ENCODE measurements around the gene PIP5KL1.

Gene PIP5KL1

DNA sequence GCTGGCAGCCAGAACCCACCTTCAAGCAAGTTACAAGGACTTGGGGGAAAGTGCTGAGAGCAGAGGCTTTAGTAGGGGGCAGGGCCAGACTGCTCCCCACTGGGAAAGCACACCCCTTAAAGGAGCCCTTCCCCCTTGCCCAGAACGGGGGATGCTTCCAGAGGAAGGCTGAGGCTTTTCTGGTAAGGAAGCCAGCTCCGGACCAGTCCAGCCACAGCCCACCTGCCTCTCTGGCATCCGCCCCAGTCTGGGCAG lies 11.3 kb upstream of the PIP5KL1 start:
- Histone ChIP-seq H3K79me2 (ENCODE audit: insufficient read depth, low read length) (no peaks in the 10 kb centered on the region), H3F3A (ENCODE audit: insufficient read depth, low read length) (no peaks in the 10 kb centered on the region), H3K9me2 (ENCODE audit: low read depth, low read length) (no peaks in the 10 kb centered on the region), H3K4me3 (ENCODE audit: low read depth, low read length, poor library complexity, severe bottlenecking) (no peak overlapping the region), H3K27ac (ENCODE audit: low read depth, low read length, poor library complexity, severe bottlenecking) (no peak overlapping the region), H3K4me1 (ENCODE audit: insufficient read depth, low read length, severe bottlenecking) (peaks cover 11% of the 10 kb centered on the region), H3K9ac (ENCODE audit: low read length) (no peak overlapping the region), H3K27me3 (ENCODE audit: insufficient read depth, low read length) (no peaks in the 10 kb centered on the region), H4K20me1 (ENCODE audit: insufficient read depth, low read length) (no peaks in the 10 kb centered on the region), H3K36me3 (ENCODE audit: insufficient read depth, low read length) (peaks cover 66% of the 10 kb centered on the region), H3K4me2 (ENCODE audit: low read length) (no peak overlapping the region), H2AFZ (ENCODE audit: low read length) (no peak overlapping the region), H3K9me3 (ENCODE audit: low read length) (no peaks in the 10 kb centered on the region)
- TF ChIP-seq, protein P1, sequence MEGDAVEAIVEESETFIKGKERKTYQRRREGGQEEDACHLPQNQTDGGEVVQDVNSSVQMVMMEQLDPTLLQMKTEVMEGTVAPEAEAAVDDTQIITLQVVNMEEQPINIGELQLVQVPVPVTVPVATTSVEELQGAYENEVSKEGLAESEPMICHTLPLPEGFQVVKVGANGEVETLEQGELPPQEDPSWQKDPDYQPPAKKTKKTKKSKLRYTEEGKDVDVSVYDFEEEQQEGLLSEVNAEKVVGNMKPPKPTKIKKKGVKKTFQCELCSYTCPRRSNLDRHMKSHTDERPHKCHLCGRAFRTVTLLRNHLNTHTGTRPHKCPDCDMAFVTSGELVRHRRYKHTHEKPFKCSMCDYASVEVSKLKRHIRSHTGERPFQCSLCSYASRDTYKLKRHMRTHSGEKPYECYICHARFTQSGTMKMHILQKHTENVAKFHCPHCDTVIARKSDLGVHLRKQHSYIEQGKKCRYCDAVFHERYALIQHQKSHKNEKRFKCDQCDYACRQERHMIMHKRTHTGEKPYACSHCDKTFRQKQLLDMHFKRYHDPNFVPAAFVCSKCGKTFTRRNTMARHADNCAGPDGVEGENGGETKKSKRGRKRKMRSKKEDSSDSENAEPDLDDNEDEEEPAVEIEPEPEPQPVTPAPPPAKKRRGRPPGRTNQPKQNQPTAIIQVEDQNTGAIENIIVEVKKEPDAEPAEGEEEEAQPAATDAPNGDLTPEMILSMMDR (IDR thresholded peaks at IDR 0.05; ENCODE audit: low read length), result no peak
- no peak for TF ChIP-seq EZH2 (IDR thresholded peaks at IDR 0.05; ENCODE audit: borderline replicate concordance, low read length)

DNA sequence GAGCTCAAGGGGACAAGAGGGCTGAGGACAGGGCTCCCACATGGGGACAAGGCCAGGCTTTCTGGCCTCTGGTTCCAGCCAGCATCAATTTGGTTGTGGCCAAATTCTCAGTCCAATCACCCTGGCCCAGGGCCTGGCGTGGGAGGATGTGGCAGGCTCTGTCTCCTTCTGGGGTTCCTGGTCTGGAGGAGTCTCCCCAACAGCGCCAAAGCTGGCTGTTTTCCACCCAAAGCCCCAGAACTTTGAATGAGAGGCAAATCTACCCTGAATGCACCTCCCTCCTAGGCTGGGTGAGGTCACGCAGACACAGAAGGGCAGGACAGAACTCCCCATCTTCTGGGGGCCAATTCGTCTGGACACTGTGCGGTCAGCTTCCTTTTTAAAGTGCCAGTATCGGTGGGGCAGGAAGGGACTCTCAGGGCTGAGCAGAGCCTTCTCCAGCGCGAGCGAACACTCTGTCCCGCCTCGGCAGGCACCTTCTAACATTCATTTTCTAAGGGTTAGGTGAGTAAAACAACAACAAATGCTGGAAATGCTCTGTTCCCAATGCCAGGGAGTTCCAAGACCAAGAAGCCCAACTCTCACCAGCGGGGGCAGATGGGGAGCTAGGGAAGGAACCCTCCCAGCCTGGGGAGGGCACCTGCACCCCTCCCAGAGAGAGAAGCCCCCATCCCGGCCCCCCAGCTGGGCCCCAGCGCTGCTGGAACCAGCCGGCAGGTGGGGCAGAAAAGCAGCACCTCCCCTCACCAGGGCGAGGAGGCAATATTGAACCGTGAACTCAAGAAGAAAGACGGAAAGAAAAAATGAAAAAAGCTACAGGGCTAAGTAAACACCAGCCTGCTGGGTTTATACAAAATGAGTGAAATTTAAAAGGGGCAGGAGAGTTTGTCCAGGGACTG lies 10.7 kb upstream of the PIP5KL1 start:
- peaks cover 68% of the 10 kb centered on the region for H3K36me3 ChIP-seq (ENCODE audit: insufficient read depth, low read length)

DNA sequence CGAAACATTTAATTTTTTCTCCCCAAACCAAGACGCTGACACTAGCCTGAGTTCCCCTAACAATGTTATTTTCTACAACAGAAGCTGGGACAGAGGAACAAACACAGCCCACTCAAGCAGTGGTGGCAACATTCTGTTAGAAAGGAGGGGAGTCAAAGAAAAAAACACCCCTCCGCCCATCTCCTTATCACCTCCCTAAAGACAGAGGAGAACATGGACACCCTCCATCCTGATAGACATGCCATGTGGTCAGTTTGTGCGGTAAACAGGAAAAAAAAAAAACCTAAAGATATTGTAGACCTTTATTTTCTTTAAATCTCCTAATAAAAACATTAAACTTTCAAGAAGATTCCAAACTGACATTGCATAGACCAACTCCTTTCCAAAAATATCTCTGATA lies 10.0 kb upstream of the PIP5KL1 start:
- no peaks in the 10 kb centered on the region for H3K9me2 ChIP-seq (ENCODE audit: low read depth, low read length)
- H4K20me1 ChIP-seq (ENCODE audit: insufficient read depth, low read length), result no peaks in the 10 kb centered on the region
- no peaks in the 10 kb centered on the region for H3K79me2 ChIP-seq (ENCODE audit: insufficient read depth, low read length)
- no peak overlapping the region for H3K4me3 ChIP-seq (ENCODE audit: low read depth, low read length, poor library complexity, severe bottlenecking)
- peaks cover 24% of the 10 kb centered on the region for H3K4me1 ChIP-seq (ENCODE audit: insufficient read depth, low read length, severe bottlenecking)
- H3K27ac ChIP-seq (ENCODE audit: low read depth, low read length, poor library complexity, severe bottlenecking), result no peak overlapping the region
- H3F3A ChIP-seq (ENCODE audit: insufficient read depth, low read length), result no peaks in the 10 kb centered on the region
- TF ChIP-seq, protein P1 (IDR thresholded peaks at IDR 0.05; ENCODE audit: low read length), result no peak
- TF ChIP-seq EZH2 (IDR thresholded peaks at IDR 0.05; ENCODE audit: borderline replicate concordance, low read length), result no peak
- no peaks in the 10 kb centered on the region for H3K27me3 ChIP-seq (ENCODE audit: insufficient read depth, low read length)
- H3K4me2 ChIP-seq (ENCODE audit: low read length), result no peak overlapping the region
- H3K36me3 ChIP-seq (ENCODE audit: insufficient read depth, low read length), result peaks cover 68% of the 10 kb centered on the region
- no peak overlapping the region for H2AFZ ChIP-seq (ENCODE audit: low read length)
- H3K9me3 ChIP-seq (ENCODE audit: low read length), result no peaks in the 10 kb centered on the region
- no peak overlapping the region for H3K9ac ChIP-seq (ENCODE audit: low read length)

More for the DNA sequence above, 10.7 kb upstream of the PIP5KL1 start:
- no peaks in the 10 kb centered on the region for H3K9me3 ChIP-seq (ENCODE audit: low read length)
- no peak overlapping the region for H2AFZ ChIP-seq (ENCODE audit: low read length)
- H3K4me1 ChIP-seq (ENCODE audit: insufficient read depth, low read length, severe bottlenecking), result peaks cover 17% of the 10 kb centered on the region
- no peaks in the 10 kb centered on the region for H3K27me3 ChIP-seq (ENCODE audit: insufficient read depth, low read length)
- no peak overlapping the region for H3K9ac ChIP-seq (ENCODE audit: low read length)
- TF ChIP-seq, protein P1 (IDR thresholded peaks at IDR 0.05; ENCODE audit: low read length), result no peak
- H3K27ac ChIP-seq (ENCODE audit: low read depth, low read length, poor library complexity, severe bottlenecking), result no peak overlapping the region
- H4K20me1 ChIP-seq (ENCODE audit: insufficient read depth, low read length), result no peaks in the 10 kb centered on the region
- no peak overlapping the region for H3K4me2 ChIP-seq (ENCODE audit: low read length)
- no peaks in the 10 kb centered on the region for H3F3A ChIP-seq (ENCODE audit: insufficient read depth, low read length)
- H3K4me3 ChIP-seq (ENCODE audit: low read depth, low read length, poor library complexity, severe bottlenecking), result no peak overlapping the region
- H3K79me2 ChIP-seq (ENCODE audit: insufficient read depth, low read length), result no peaks in the 10 kb centered on the region
- H3K9me2 ChIP-seq (ENCODE audit: low read depth, low read length), result no peaks in the 10 kb centered on the region
